Epithelial cell of esophagus (primary cell): ENCODE measurements around the gene YAP1.

ENCODE experiments used
- DNase-seq: peaks from one replicate; pipeline ENCODE4 v3.0.0; 2010; ENCODE audit warnings: low read depth
- H3K4me3 ChIP-seq: 2 replicates; pipeline ENCODE4 v1.5.1; 2011; ENCODE audit warnings: mild to moderate bottlenecking, low read length, control low read depth
- CTCF ChIP-seq: IDR thresholded peaks from 2 replicates; pipeline ENCODE4 v1.5.1; 2011; ENCODE audit warnings: low read depth, mild to moderate bottlenecking, low read length, control low read depth, inconsistent platforms; ENCODE audit not compliant: insufficient read depth; ENCODE audit errors: missing control alignments

Gene YAP1

GRCh38 chr11:102116453-102117205 lies 6.4 kb downstream of the YAP1 start:
- no peak for TF ChIP-seq CTCF

GRCh38 chr11:102117472-102118113 lies 7.3 kb downstream of the YAP1 start:
- no peak for TF ChIP-seq CTCF
- no peak for DNase-seq
- H3K4me3 ChIP-seq = no peak overlapping the region

More at GRCh38 chr11:102116453-102117205, 6.4 kb downstream of the YAP1 start:
- H3K4me3 ChIP-seq = no peak overlapping the region
- no peak for DNase-seq

GRCh38 chr11:102118937-102119336 lies 8.7 kb downstream of the YAP1 start:
- no peak overlapping the region for H3K4me3 ChIP-seq
- no peak for TF ChIP-seq CTCF
- peak; percentile 35 for DNase-seq

GRCh38 chr11:102119997-102120396 lies 9.8 kb downstream of the YAP1 start:
- no peak for TF ChIP-seq CTCF
- peak; percentile 55 for DNase-seq
- H3K4me3 ChIP-seq = no peak overlapping the region

- H3K4me3 ChIP-seq = no peak overlapping the region
- peak; percentile 29 for DNase-seq
Measured at GRCh38 chr11:102120437-102120973, 10.3 kb downstream of the YAP1 start.

GRCh38 chr11:102121329-102121728 lies 11.1 kb downstream of the YAP1 start:
- DNase-seq = no peak
- no peak for TF ChIP-seq CTCF
- H3K4me3 ChIP-seq = no peak overlapping the region

More at GRCh38 chr11:102120437-102120973, 10.3 kb downstream of the YAP1 start:
- no peak for TF ChIP-seq CTCF

GRCh38 chr11:102134597-102134996 lies 24.4 kb downstream of the YAP1 start:
- TF ChIP-seq CTCF = no peak
- no peak for DNase-seq
- no peak overlapping the region for H3K4me3 ChIP-seq
